HG02840 (cell line): Measurements from ENCODE around the gene GPR33.

Experiments used
- ATAC-seq: cut with Tn5 transposase; IDR thresholded peaks from one replicate; pipeline ENCODE4 v1.9.1; 2021; ENCODE audit warnings: mild to moderate bottlenecking, moderate library complexity, moderate number of reproducible peaks; ENCODE audit not compliant: unreplicated experiment, low FRiP score

GPR33 gene

DNA sequence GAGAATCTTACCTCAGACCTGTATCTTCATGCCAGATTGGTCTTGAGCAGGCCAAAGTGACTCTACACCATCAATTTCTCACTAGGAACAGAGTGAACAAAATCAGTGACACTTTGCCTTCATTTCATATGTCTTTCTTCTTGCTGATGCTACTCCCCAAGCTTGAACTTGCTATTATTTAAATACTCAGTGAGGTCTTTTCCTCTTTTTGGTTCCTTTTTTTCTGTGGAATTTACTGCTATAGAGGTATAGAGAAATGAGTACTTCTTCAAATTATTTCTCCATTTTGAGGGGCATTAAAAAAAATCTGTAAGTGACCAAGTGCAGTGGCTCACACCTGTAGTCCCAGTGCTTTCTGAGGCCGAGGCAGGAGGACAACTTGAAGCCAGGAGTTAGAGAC lies at the start of gene GPR33:
GPR33 (minus strand) TSS at position 154 of the 400 bp plus-strand sequence. CDS start 4,074 bp downstream, outside the sequence.
- ATAC-seq, result no peak

DNA sequence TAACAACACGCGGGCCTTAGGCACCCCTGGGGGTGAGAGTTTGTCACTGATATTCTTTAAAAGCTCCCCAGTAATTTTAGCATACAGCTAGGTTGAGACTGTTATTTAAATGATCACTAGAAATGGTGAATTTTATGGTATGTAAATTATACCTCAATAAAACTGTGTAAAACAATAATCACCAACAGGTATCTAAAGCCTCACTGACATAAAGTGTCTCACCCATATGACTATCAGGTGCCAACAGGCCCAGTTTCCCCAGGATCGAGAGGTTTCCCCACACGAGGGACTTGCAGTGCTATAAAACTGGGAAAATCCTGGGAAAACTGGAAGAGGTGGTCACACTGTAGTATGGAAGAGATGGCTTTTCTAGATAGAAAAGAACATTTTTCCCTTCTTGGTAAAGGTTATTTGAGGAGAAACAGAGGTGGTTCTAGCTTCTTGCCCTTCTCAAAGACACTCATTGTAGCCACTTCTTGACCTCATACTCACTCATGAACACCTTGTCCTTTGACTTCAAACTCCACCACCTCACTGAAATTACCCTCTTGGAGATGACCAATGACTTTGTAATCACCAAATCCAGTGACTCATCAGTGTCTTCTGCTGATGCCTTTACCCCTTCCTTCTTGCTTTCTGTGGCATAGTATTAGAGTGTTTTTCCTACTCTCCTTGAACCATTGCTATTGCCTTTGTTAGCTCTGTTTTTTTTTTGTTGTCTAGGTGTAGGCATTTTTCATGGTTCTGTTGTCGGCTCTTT lies 48.5 kb upstream of the GPR33 start:
- ATAC-seq, result no peak

GRCh38 chr14:31530136-31530535 lies 42.3 kb upstream of the GPR33 start:
- ATAC-seq, result no peak

GRCh38 chr14:31529053-31529452 lies 41.2 kb upstream of the GPR33 start:
- ATAC-seq, result no peak

DNA sequence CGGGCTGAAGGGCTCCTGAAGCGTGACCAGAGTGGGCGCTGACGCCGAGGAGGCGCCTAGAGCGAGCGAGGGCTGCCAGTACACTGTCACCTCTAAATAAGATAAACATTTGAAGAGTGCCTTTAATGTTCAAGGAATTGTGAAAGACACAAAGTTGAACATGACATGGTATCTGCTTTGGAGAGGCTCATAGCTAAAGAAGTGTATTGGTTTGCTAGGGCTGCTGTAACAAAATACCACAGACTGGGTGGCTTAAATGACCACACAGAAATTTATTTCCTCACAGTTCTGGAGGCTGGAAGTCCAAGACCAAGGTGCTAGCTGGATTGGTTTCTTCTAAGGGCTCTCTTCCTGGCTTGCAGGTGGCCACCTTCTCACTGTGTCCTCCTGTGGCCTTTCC lies 39.7 kb upstream of the GPR33 start:
- ATAC-seq, result no peak

GRCh38 chr14:31527087-31527486 lies 39.2 kb upstream of the GPR33 start:
- ATAC-seq, result no peak

GRCh38 chr14:31510855-31511254 lies 23.0 kb upstream of the GPR33 start:
- ATAC-seq, result no peak

DNA sequence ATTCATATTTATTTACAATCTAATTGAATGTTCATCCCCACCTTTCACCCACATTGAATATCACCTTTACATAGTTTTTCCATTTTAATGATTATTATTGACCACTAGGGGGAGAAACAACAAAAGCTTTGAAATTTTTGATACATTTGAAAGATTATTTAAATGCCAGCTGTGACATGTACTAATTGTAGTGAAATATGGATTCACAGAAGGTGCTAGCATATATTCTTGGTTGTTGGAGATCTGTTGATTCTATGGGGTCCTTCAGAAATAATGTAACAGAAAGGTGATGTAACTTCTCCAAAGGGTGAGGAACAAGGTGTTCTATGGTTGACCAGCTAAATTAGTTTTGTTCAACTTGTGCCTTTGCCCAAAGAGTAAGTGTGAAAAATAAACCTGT lies 22.4 kb upstream of the GPR33 start:
- ATAC-seq, result no peak

DNA sequence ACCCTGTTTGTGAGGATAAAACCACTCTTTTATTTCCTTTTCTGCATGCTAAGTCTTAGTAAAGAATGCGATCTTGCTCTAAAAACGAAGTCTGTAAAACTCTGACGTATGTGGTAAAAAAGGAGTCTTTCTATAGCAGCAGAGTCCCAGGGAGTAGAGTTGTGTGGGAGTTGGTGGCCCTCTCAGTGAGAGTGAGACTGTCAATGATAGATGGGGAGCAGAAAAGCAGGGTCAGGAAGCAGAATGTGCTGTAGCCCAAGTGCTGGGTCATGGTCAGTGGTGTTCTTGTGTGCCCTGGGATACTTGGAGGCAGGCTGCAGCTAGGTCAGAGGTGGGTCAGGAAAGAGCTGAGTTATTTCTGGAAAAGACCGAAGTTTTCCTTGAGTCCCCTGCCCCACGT lies 20.3 kb upstream of the GPR33 start:
- ATAC-seq, result no peak

- ATAC-seq, result no peak
Observed at GRCh38 chr14:31505411-31505810, 17.6 kb upstream of the GPR33 start.

DNA sequence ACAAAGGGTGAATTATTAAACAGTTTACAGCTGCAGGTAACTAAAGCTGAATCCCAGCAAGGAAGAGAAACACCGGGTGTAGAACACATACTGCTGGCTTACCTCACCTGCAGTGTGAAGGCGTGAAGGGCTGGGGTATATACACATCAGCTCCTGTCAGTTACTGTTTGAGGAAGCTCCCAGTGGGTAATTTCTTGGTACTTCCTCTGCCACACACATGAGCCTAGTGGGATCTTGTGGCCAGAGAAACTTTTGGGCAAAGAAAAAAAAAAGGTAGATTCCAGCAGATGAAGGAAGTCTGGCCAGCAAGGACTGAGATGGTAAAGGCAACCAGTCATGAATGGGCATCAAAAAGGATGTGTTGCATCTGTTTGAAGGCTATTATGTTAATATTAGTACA lies 14.0 kb upstream of the GPR33 start:
- no peak for ATAC-seq

DNA sequence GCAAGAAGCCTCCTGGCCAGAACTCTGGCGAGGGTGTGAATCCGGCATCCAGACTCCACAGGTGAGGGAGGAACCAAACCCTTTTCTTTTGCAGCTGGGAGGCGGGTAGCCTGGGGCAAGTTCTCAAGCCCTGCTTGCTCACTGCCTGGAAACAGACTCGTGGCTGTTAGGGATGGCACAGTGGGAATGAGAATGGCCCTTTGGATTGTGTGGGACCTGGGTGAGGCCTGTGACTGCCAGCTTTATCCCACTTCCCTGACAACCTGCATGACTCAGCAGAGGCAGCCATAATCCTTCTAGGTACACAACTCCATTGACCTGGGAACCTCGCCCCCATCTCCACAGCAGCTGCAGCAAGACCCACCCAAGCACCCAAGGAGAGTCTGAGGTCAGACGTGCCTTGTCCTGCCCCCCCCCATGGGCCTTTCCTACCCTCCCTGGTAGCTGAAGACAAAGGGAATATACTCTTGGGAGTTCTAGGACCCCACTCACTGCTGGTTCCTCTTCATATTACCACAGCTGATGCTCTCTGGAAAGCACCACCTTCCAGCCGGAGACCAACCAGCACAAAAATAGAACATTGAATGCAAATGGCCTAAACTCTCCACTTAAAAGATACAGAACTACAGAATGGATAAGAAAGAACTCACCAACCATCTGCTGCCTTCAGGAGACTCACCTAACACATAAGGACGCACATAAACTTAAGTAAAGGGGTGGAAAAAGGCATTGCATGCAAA lies 5.1 kb upstream of the GPR33 start:
- ATAC-seq, result no peak

- ATAC-seq, result no peak
Observed at GRCh38 chr14:31489691-31490090, 1.9 kb upstream of the GPR33 start.

- no peak for ATAC-seq
Observed at GRCh38 chr14:31486764-31487163, 1.1 kb downstream of the GPR33 start.

DNA sequence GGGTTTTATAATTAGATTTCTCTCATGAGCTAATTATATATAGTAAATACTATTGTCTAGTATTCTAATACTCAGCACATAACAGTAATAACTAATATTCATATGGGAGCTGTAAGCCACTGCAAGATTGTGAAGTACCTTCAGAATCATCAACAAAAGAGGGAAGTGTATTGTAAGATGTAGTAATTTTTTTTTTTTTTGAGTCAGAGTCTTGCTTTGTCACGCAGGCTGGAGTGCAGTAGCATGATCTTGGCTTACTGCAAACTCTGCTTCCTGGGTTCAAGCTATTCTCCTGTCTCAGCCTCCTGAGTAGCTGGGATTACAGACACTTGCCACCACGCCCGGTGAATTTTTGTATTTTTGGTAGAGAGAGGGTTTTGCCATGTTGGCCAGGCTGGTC lies 3.1 kb downstream of the GPR33 start:
- ATAC-seq, result no peak

DNA sequence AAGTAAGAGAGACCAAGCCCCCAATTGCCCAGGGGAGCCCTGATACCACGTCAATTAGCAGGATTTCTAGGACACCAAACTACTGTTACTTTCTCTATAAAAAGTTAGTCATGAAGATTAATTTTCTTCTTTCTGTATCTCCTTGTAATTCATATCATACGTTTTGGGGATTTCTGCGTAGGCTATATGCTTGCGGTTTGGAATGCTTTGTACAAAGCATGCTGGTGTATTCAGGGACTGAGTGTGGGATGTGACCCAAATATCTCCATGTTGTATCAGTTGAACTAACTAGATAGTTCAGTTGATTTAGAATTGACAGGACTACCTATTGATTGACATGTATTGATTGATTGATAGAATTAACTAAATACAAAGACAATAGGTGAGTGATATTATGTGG lies 7.7 kb downstream of the GPR33 start:
- ATAC-seq, result no peak

GRCh38 chr14:31479027-31479426 lies 8.8 kb downstream of the GPR33 start:
- no peak for ATAC-seq

GRCh38 chr14:31477248-31477647 lies 10.6 kb downstream of the GPR33 start:
- no peak for ATAC-seq

DNA sequence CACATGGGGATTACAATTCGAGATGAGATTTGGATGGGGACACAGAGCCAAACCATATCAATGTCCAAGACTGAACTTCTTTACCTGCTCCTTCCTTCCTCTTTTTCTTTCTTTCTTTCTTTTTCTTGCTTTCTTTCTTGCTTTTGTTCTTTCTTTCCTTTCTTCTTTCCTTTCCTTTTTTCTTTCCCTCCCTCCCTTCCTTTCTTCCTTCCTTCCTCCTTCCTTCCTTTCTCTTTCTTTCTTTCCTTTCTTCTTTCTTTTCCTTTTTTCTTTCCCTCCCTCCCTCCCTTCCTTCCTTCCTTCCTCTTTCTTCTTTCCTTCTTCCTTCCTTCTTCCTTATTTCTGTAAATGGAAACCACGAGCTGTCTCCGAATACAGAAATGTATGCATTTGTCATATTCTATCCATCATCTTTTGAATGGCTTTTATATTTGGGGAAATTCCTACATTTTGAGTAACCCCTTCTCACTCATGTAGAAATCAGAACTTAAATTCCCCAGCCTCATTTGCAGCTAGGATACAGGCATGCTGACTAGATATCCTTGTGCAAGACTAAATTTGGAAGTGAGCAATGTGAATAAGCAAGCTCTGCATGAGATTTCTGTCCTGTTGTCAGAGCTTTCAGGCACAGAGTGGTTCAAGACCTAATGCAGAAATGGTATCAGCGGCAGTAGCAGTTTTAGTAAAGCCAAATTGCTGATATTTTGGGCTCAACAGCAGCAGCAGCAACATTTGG lies 11.5 kb downstream of the GPR33 start:
- no peak for ATAC-seq

DNA sequence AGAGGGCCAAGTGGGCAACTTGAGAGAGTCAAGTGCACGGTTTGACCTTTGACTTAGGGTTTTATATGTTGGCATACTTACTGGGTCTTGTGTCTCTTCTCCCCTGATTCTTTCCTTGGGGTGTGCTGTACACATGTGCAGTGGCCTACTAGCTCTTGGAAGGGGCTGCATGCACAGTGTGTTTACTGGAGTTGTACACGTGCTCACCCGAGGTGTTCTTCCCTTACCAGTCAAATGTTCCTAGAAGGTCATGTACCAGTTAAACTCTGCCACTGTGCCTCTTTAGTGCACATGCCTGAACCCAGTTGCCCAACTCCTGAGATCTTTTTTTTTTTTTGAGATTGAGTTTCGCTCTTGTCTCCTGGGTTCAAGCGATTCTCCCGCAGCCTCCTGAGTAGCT lies 21.3 kb downstream of the GPR33 start:
- ATAC-seq, result no peak

- ATAC-seq, result no peak
Observed at GRCh38 chr14:31465111-31465510, 22.7 kb downstream of the GPR33 start.
